GM19351 (cell line): Measurements from ENCODE around the gene ERFE.
"Not testable (repeated sequence)": the region's sequence is repeated elsewhere in the genome, so short reads cannot be mapped to it uniquely, and the experiment has no call there.

Experiments
- ATAC-seq: cut with Tn5 transposase; IDR thresholded peaks from one replicate; pipeline ENCODE4 v1.9.1; 2021; ENCODE audit warnings: mild to moderate bottlenecking, moderate library complexity; ENCODE audit not compliant: unreplicated experiment

Gene ERFE, protein sequence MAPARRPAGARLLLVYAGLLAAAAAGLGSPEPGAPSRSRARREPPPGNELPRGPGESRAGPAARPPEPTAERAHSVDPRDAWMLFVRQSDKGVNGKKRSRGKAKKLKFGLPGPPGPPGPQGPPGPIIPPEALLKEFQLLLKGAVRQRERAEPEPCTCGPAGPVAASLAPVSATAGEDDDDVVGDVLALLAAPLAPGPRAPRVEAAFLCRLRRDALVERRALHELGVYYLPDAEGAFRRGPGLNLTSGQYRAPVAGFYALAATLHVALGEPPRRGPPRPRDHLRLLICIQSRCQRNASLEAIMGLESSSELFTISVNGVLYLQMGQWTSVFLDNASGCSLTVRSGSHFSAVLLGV

DNA sequence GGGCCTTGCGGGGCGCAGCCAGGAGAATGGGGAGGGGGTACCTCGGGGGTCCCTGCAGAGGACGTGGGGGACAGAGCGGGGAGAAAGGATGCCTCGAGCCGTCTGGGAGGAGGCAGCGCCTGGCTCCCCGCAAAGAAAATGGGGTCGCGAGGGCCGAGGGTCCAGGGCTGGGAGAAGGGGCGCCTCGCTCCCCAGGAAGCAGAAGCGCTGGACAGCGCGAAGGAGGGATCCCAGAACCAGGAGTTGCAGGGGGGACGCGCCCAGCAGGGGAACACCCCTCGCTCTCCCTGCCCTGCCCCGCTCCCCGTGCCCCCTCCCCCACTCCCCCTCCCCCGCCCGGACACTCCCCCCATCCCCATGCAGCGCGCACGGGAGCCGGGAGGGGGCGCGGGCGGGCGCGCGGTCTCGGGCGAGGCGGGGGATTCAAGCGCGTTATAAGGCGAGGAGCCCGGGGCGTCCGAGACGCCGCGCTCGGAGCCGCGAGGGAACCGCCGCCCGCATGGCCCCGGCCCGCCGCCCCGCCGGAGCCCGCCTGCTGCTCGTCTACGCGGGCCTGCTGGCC is at the start of gene ERFE:
Gene ERFE (plus strand): TSS at position 462 of the 562 bp plus-strand sequence. CDS start 38 bp downstream, at position 500.
- ATAC-seq, result no peak

DNA sequence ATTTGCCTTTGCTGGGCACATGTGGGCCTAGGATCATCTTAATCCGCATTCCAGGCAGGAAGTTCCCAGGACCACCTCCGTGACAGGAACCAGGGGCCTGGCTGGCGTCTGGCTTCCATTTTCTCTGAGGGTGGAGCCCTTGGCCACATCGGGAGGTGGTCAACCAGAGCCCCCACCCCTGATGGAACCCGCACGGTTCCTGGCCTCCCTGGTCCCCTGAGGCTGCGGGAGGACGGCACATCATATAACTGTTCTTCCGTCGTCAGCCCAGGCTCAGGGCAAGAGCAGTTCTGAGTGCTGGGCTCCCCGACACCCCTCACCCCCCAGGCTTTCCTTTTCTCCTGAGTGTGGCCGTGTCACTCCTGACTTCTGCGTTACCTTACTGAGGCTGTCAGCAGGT is 45.2 kb upstream of the ERFE start:
- no peak for ATAC-seq

DNA sequence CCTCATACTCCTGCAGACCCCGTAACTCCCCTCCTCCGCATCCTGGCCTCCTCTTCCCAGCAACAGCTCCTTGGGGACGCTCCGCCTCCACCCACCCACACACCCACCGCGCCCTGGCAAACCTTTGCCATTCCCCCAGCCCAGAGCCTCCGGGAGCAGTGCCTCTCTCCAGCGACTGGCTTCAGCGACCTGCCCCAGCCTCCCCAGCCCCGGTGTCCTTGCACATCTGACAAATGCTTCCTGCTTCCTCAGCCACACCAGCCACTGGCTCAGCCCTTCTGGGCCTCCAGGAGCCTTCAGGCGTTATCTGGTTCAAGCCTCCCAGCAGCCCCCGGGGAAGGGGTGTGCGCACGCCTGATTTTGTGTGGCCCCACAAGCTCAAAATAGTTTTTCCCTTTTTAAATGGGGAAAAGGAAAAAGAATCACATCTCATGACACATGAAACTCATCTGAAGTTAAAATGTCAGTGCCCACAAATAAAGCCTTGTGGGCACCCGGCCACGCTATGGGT is 44.4 kb upstream of the ERFE start:
- ATAC-seq, result no peak

DNA sequence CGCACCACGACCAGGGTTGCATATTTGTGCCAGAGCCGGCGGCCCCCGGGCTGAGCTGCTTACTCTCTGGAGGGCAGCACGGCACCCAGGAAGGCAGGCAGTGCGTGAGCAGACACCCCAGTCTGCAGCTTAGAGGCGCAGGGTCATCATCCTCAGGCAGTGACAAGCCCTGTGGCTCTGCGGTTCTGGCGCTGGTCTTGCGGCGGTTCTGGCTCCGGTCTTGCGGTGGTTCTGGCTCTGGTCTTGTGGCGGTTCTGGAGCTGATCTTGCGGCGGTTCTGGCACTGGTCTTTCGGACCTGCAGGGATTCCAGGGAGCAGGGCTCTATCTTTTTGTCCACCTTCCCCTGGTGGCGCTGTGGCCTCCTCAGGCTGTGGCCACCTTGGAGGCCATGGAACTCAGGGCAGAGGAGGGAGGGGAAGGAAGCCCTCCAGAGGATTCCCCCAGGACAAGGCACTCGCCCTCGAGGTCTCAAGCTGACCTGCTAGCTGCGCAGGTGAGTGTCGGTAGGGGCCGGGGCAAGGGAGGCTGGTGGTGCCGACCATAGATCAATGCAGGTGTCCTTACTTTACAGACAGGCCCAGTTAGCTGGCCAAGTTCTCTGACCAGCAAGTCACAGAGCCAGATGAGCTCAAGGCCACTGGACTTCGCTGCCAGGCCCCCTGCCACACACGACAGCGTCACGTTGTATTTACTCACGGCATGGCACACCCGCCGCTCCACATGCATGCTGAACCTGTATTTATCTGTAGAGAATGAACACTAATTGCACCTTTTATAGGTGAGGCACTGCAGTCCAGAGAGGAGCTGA is 43.7 kb upstream of the ERFE start:
- ATAC-seq, result no peak

DNA sequence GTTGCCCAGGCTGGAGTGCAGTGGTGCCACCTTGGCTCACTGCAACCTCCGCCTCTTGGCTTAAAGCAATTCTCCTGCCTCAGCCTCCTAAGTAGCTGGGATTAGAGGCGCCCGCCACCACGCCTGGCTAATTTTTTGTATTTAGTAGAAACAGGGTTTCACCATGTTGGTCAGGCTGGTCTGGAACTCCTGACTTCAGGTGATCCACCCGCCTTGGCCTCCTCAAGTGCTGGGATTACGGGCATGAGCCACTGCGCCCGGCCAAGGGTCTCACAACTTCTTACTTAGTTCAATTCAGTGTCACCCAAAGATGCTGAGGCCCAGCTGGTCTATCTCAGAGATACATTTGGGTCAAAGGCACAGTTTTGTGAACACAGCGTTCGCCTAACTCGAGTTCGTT is 43.1 kb upstream of the ERFE start:
- not testable (repeated sequence) for ATAC-seq

DNA sequence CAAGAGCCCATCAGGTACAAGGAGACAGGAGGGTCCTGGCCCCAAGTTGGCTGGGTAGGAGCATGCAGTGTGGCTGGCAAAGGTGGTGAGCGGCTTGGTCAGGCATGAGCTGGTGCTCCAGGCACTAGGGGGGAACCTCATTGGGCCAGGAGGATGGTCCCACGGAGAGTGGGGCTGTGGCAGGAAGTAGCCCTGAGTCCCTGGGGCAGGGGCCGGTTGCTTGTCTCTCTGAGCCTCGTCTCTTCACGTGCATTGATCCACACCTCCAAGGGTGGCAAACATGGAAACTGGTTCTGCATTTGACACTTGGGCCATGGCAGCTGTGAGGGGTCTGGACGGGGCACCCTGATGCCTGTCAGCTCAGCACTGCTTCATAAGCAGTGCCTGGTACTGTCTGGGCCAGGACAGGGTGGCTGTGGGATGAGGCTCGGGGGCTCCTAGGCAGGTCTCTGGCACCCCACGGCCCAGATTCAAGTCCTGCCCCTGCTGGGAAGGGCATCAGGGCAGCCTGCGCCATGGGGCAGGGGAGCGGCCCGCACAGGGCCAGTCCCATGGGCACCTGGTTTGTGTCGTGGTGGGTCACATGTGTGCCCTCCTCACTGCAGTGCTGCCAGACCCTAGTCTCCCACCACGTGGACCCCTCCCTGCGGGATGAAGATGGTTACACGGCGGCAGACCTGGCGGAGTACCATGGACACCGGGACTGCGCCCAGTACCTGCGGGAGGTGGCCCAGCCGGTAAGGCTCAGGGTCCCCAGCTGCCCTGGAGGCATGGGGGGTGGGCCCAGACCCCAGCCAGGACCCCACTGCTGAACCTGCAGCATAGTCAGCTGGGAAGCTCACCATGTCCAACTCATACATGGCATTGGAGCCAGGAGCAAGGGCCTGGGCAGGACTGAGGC is 42.2 kb upstream of the ERFE start:
- ATAC-seq, result no peak

DNA sequence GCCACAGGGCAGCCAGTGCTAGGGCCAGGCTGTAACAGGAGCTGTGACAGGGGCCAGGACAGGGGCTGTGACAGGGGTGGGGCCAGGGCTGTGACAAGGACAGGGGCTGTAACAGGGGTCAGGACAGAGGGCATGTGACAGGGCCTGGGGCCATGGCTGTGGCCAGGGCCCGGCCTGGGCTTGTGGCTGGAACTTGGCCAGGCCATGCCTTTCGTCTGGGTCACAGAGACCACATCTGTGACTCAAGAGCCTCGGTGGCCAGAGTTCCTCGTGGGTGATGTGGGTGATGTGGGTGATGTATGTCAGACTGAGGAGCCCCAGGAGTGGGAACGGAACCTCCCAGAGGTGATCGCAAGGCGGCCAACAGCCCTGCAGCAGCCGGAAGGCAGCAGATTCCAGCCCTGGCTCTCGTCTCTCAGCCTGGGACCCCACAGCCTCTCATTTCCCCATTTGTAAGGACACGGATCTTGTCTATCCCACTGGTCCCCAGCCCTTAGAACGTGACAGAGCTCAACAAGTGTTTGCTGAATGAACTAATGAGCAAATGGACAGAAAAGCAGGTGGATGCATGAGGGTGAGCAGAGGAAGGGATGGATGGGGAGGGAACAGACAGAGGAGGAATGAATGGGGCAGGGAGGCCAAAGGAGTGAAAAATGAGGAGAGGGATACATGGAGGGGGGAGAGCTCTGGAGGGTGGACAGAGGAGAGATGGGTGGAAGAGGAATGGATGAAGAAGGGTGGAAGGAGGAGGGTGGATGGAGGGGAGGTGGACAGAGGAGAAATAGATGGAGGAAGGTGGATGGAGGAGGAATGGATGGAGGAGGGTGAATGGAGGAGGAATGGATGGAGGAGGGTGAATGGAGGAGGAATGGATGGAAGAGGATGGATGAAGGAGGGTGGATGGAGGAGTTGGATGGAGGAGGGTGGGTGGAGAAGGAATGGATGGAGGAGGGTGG is 41.3 kb upstream of the ERFE start:
- no peak for ATAC-seq

DNA sequence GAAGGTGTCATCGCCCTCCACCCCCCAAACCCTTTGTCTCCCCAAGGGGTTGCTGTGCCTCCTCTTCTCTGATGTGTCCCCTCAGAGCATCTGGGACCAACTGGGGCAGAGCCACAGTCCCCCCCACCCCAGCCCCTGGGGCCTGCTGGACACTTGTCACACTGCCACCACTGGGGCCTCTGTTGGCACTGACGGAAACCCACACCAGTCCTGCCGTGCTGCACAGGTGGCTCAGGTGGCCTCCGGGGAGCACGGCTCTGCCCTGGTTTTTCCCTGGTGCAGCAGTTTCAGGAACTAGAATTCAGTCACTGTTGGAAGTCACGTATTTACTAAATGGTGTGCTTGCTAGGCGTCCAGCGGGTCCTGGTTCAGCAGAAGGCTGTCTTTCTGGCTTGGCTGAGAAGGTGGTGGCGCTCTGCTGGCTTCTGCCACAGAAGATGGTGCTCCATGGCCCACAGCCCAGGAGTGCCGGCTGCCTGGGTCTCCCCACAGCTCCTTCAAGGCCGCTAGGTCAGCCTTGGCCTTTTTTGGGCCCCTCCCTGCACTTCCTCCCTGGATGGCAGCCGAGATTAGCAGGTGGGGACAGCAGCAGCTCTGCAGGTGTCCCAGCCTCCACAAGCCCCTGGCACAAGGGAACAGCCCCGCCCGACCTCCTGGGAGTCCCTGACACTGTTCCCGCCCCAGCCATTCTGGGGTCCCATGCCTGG is 38.9 kb upstream of the ERFE start:
- ATAC-seq, result no peak

DNA sequence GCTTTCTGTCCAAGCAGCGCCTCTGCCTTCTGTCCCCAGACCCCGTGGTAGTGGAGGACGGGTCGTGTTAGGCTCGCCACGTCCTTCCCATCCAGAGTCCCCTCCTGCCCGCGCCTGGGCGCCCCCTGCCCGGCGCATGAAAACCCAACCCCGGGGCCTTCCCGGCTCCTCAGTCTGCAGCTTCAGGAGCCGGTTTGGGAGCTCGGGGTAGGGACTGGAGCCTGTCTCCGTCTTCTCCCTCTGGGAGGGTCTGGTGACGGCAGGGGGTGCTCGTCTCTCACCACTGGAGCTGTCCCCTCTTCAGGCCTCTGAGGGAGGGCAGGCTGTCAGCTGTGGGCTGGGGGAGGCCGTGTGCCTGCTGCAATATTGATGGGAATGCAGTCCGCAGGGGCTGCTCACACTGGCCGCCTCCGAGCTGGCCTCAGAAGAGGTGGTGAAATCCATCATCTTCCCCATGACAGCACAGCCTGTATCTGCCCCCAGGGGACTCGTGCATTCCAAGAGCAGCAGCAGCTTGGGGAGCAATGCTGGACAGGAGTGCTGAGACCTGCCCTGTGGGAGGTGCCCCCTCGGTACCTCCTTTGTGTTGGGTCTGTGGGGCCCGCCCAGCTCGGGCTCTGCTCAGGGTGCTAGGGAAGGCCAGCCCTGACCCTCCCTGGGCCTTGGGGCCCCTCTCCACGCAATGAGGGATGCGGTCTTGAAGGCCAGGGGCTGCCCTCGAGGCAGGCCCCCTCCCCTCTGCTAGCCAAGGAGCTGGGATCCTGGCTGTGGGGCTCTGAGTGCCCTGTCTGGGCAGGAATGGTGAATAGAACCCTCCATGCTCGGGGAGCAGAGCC is 38.1 kb upstream of the ERFE start:
- ATAC-seq, result no peak

DNA sequence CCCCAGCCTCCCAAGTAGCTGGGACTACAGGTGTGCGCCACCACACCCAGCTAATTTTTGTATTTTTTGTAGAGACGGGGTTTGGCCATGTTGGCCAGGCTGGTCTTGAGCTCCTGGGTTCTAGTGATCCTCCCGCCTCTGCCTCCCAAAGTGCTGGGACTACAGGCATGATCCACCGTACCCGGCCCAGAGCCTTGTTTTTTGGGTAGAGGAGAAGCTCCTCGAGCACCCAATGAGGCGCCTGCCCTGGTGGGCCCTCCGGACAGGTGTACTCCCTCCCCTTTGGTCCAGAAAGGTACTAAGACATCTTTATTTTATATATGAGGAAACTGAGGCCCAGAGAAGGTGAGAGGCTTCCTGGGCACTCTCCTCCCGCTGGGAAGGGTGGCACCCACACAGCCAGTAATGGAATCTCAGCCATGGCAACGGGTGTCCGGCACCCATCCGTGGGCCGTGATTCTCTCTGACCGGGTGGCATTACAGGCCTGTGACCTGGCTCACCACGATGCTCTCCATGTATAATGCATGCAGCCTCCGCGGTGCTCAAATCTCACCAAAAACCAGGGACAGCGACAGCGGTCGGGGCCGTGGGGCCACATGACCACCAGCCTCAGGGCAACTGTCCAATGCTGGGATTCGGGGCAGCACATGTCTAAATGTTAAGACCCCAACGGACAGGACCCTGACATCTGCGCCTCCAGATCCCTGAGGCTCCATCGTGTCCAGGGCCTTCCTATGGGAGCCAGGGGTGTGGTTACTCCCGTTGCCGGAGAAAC is 37.1 kb upstream of the ERFE start:
- no peak for ATAC-seq

DNA sequence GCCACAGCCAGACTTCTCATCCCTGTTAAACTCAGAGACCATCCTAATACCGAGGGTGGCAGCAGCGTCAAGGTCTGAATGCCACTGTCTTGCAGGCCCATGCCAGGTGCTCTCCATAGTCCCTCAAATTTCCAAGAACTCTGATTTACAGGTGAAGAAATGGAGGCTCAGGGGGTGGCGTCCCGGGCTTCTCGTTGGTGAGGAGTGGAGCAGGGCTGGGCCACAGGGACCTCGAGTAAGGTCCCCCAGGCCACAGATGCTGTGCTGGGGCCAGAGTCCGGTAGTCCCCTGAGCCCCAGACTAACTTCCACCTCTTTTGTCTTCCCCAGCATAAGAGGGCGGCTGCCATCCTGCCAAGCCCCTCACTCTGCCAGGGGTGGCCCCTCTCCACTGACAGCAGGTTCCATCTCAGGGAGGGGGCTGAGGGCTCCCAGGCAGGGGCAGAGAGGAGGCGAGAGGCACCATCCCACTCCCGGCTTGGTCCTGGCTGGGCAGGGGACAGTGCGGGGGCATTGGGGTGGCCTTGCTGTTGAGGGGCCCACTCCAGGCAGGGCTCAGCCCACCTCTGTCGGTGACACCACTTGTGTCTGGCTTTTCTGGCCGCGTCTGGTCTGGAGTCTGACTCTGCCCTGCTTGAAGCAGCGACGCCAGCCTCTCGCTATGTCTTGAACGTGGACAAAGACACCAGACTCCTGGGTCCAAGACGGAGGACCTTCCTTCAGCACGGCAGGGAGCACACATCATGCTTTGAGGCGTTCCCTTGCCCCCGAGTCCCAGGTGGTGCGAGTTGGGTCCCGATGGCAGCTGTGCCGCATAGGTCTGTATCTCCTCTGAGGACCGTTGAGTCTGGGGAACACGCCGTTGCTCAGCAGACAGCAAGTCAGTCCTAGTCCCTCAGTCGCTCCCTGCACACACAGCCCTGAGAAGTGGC is 36.2 kb upstream of the ERFE start:
- no peak for ATAC-seq

DNA sequence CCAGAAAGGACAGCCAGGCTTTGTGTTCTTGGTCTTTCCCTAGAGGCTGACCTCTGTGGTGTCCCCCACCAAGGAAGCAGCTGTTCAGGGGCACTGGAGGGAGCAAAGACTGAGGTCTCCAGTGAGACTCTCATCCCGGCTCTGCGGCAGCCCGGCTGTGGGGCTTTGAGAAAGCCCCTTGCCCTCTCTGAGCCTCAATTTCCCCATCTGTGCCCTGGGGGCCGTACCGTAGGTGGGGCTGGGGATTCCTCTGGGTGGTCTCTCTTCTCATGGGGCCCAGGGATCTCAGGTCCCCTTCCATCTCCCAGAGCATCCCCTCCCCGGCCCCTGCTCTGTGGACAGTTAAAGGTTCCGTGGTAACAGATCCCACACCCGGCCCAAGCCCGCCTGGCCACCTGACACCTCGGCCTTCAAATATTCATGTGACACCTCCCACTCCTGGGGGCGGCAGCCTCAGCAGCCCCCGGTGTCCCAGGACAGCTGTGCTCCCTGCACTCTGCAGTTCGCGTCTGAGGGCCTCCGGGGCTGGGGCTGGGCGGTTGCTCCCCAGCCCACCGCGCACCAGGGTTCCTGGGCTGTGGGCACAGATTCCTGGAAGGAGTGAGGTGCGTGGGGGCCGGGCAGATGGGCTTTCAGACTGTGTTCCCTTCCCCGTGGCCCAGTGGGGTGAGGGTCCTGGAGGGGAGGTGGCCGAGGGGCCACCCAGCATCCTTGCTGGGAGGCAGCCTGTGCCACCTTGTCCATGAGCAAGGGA is 35.4 kb upstream of the ERFE start:
- ATAC-seq, result no peak

DNA sequence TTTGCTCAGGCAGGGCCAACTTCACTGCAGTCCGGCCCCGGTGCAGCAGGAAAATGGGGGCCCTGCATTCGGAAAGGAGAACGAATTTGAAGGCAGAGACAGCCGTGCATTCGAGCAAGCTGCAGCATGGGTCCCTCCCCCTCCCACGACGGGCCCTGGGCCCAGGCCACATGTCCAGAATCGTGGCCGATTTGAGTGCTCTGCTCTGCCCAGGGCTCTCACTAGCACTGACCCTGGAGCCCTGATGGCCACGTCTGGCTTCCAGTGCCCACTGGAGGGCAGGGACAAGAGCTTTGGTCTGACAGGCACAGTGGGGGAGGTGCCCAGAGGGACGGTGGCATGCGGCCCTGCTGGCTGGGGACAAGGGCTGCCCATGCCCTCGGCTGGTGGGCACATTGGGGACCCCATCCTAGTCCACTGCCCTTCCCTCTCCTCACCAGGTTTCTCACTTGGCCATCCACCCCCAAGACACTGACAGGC is 34.7 kb upstream of the ERFE start:
- ATAC-seq, result no peak

DNA sequence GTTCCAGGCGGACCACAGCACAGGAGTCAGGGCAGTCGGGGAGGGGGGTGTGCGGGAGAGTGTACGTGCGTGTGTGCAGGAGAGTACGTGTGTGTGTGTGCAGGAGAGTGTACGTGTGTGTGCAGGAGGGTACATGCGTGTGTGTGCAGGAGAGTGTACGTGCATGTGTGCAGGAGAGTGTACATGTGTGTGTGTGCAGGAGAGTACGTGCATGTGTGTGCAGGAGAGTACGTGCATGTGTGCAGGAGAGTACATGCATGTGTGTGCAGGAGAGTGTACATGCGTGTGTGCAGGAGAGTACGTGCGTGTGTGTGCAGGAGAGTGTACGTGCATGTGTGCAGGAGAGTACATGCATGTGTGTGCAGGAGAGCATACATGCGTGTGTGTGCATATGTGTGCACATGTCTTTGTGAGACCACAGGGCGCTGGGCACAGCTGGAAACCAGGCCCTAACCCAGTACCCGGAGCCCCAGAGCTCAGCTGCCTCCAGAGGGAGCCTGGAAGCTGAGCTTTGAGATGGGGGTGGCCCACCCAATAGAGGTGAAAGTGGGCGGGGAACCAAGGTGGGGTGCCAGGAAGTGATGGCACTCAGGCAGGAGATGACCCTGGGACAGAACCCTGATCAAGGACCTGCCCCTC is 34.2 kb upstream of the ERFE start:
- no peak for ATAC-seq
